T-cell (primary cell): ENCODE results near the gene RXRB. TPM values are rescaled to one million over a fixed set of nuclear protein-coding genes. Genes with fewer than 3 reads are reported as not detected.

ENCODE experiments used
- ATAC-seq, 4 experiments: fragments of 200-7000 bp in 3 of 4; fragments of 150-1000 bp in 1 of 4; cut with Tn5 transposase; replicated peaks in 1 of 4; 1 replicate in 3 of 4; 2 replicates in 1 of 4; pipeline ENCODE4 v1.10.0; 2021; ENCODE audit warnings: moderate library complexity in 3 of 4, mild to moderate bottlenecking in 2 of 4, moderate number of reproducible peaks in 1 of 4
- CTCF ChIA-PET, 2 donors: fragments of 300-600 bp; sonication (Branson Sonifier 250); formaldehyde crosslinking; loops; one replicate each; lab custom pipeline; 2022; ENCODE audit warnings: antibody characterized with exemption in 2 of 2; lab: Charles Lee
- POLR2A ChIA-PET, 2 donors: fragments of 300-600 bp; sonication (Branson Sonifier 250); formaldehyde crosslinking; loops; one replicate each; lab custom pipeline; 2022; ENCODE audit warnings: antibody characterized with exemption in 2 of 2; lab: Charles Lee
- DNase-seq, 35 experiments: peaks; one replicate each; pipeline versions ENCODE4 v3.0.0 to v3.0.0-alpha.2; 2013 to 2023
- H3K27ac ChIP-seq: one replicate; pipeline ENCODE4 v1.5.1; 2013; ENCODE audit warnings: low read length
- H3K27me3 ChIP-seq, 2 experiments: replicated peaks in 1 of 2; 1 replicate in 1 of 2; 2 replicates in 1 of 2; pipeline versions ENCODE4 v1.6.1 to v1.7.0; 2013; ENCODE audit warnings: low read length in 1 of 2, mixed read lengths in 1 of 2; ENCODE audit not compliant: control insufficient read depth in 2 of 2, insufficient read depth in 2 of 2; ENCODE audit errors: extremely low read depth in 1 of 2
- H3K36me3 ChIP-seq, 2 donors: 1 replicate in 1 of 2; 2 replicates in 1 of 2; pipeline versions ENCODE4 v1.6.1 to v1.7.0; 2013; ENCODE audit warnings: low read length in 1 of 2; ENCODE audit not compliant: control insufficient read depth in 2 of 2, insufficient read depth in 1 of 2; ENCODE audit errors: extremely low read depth in 1 of 2
- H3K4me1 ChIP-seq, 2 experiments: 1 replicate in 1 of 2; 2 replicates in 1 of 2; pipeline versions ENCODE4 v1.6.1 to v1.7.0; 2013; ENCODE audit warnings: low read length in 2 of 2, mixed read lengths in 1 of 2; ENCODE audit not compliant: insufficient read depth in 2 of 2, control insufficient read depth in 1 of 2; ENCODE audit errors: extremely low read depth in 1 of 2
- H3K4me3 ChIP-seq, 2 donors: 1 replicate in 1 of 2; 2 replicates in 1 of 2; pipeline versions ENCODE4 v1.5.1 to v1.7.0; 2013; ENCODE audit warnings: mild to moderate bottlenecking in 2 of 2, low read length in 1 of 2, moderate library complexity in 1 of 2; ENCODE audit not compliant: control insufficient read depth in 1 of 2; ENCODE audit errors: extremely low read depth in 1 of 2
- H3K9me3 ChIP-seq: 2 replicates; pipeline ENCODE4 v1.7.0; 2013
- H3K27ac Mint-ChIP-seq, 2 donors: one replicate each; pipeline ENCODE4 v1.8.0; 2020 to 2021; ENCODE audit warnings: mild to moderate bottlenecking in 2 of 2, mixed read lengths in 2 of 2
- H3K27me3 Mint-ChIP-seq, 2 donors: one replicate each; pipeline ENCODE4 v1.8.0; 2021 to 2022; ENCODE audit warnings: mixed read lengths in 2 of 2
- H3K36me3 Mint-ChIP-seq: one replicate; pipeline ENCODE4 v1.8.0; 2021; ENCODE audit warnings: mixed read lengths
- H3K4me1 Mint-ChIP-seq, 3 donors: one replicate each; pipeline ENCODE4 v1.8.0; 2020 to 2022; ENCODE audit warnings: mixed read lengths in 3 of 3, mild to moderate bottlenecking in 1 of 3
- H3K4me3 Mint-ChIP-seq, 3 donors: one replicate each; pipeline ENCODE4 v1.8.0; 2020 to 2022; ENCODE audit warnings: mild to moderate bottlenecking in 3 of 3, mixed read lengths in 3 of 3, moderate library complexity in 3 of 3
- H3K9me3 Mint-ChIP-seq, 3 donors: one replicate each; pipeline ENCODE4 v1.8.0; 2020 to 2022; ENCODE audit warnings: mixed read lengths in 3 of 3
- WGBS: methylation state at CpG from one replicate; pipeline ENCODE4 v1.1.5; 2013; ENCODE audit warnings: missing lambda C conversion rate; ENCODE audit not compliant: insufficient coverage; 5-methylcytosine and 5-hydroxymethylcytosine counted together
- total RNA-seq, 35 experiments: library from RNA in 6 of 35; stranded (reverse) in 6 of 35; fragments of 120-200 nt in 1 of 35; gene quantifications; one replicate each; pipeline versions ENCODE4 v1.2.1 to v1.2.4 and lab custom pipeline; 2013 to 2026

The RXRB gene
- total RNA-seq, 5 donors from 2014 or later (not counting 1 experiment from before 2014, with no cell fraction given), result 65.5 to 104 (median 96.4) TPM

DNA sequence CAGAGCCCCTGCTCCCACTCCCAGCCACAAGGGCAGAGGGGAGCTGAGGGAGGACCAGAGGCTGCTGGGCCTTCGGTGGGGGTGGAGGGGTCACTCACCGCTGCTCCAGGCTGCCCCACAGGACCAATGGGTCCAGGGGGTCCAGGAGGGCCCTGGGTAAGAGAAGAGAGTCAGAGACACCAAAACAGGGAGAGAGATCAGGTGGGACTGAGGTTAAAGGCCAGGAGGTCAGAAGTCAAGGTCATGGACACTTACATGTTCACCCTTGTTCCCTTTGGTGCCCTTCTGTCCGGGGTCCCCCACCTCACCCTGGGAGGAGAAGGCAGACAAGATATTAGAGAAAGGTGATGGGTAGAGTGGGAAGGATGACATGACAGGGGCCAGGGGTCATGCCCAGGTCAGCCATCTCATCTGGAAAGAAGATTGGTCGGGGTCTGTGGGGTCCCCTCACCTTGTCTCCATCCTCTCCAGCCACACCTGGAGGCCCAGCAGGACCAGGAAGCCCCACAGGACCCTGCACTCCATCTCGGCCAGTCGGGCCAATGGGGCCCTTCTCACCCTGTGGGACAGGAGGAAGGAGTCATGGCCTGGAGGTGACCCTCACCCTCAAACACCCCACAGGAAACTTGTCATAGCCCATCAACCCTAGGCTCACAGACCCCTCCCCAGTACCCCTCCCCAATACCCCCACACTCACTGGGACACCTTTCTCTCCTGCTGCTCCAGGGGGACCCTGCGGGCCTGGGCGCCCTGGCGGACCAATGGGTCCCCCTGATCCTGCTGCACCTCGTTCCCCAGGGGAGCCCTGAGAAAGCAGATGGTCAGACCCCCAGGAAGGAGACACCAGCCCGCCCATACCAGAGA, 29.2 kb downstream of the RXRB start:
- ATAC-seq (no peak), DNase-seq (no peak)
- Histone ChIP-seq H3K4me3 (no peak overlapping the region), H3K27me3 (peaks cover 0 to 57% of the 10 kb centered on the region in 2 experiments), H3K27ac (no peak overlapping the region), H3K4me1 (no peaks in the 10 kb centered on the region), H3K9me3 (no peaks in the 10 kb centered on the region), H3K36me3 (no peaks in the 10 kb centered on the region)
- CTCF ChIA-PET, result no interaction called here
- POLR2A ChIA-PET, result no interaction called here
- Mint-ChIP-seq H3K4me1 (peaks cover 0 to 3% (median 0%) of the 10 kb centered on the region in 3 donors), H3K36me3 (no peaks in the 10 kb centered on the region), H3K4me3 (no peak overlapping the region), H3K27ac (no peak overlapping the region), H3K27me3 (peaks cover 3 to 14% of the 10 kb centered on the region in 2 donors), H3K9me3 (no peaks in the 10 kb centered on the region)
- 85% methylated on average over 6 of the region's 11 CpGs for WGBS

- no peaks in the 10 kb centered on the region for H3K9me3 Mint-ChIP-seq
- H3K27ac Mint-ChIP-seq, result no peak overlapping the region
- Histone ChIP-seq H3K4me1 (no peaks in the 10 kb centered on the region), H3K36me3 (no peaks in the 10 kb centered on the region), H3K4me3 (no peak overlapping the region), H3K27ac (no peak overlapping the region), H3K27me3 (peaks cover 0 to 57% of the 10 kb centered on the region in 2 experiments), H3K9me3 (no peaks in the 10 kb centered on the region)
- ChIA-PET POLR2A (no interaction called here), CTCF (no interaction called here)
- ATAC-seq, result no peak
- H3K4me1 Mint-ChIP-seq, result peaks cover 0 to 3% (median 0%) of the 10 kb centered on the region in 3 donors
- 83% methylated on average over 7 of the region's 9 CpGs for WGBS
- H3K4me3 Mint-ChIP-seq, result no peak overlapping the region
- H3K36me3 Mint-ChIP-seq, result no peaks in the 10 kb centered on the region
- DNase-seq, result no peak
- H3K27me3 Mint-ChIP-seq, result peaks cover 0 to 6% of the 10 kb centered on the region in 2 donors
These were observed 30.1 kb downstream of the RXRB start for GRCh38 chr6:33170176-33171015.

DNA sequence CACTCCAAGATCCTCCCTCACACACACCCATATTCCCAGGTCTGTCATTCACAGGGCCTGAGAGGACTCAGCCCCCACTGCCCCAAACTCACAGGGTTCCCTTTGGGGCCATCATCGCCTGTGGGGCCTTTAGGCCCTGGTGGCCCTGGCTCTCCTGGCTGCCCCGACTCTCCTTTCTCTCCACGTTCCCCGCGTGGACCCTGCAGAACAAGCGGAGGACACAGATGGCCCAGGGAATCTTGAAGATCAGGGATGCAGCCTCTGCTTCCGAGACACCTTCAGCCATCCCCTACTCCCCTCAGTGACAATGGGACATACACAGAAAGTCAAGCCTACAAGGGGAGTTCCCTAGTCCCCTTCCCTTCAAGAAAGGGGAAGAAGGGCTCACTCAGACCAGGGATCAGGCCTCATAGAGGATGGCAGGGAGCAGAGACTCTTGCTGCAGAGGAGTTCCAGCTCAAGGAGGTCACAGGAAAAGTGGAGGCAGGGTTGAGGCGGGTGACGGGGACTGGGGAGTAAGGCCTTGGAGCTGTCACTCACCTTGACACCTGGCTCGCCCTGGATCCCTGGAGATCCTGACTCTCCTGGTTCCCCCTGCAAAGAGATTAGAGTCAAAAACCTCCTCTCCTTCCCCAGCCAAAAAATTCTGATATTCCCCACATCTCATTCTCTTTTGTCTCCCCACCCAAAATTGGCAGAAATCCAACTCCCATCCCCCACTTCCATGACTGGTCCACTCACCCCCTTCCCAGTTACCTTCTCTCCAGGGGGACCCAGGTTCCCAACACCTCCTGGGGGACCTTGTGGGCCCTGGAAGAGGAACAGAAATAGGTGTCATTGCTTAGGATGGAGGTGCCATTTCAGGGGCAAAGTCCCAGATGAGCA, 30.9 kb downstream of the RXRB start:
- ChIA-PET POLR2A (no interaction called here), CTCF (interaction anchor here in 1 of 2 donors (0.6 kb wide), 1 partner anchor 95 kb away, joined by 3 read pairs; no protein-coding TSS in a partner anchor)
- Histone ChIP-seq H3K27me3 (peaks cover 0 to 50% of the 10 kb centered on the region in 2 experiments), H3K9me3 (no peaks in the 10 kb centered on the region), H3K36me3 (no peaks in the 10 kb centered on the region), H3K4me1 (no peaks in the 10 kb centered on the region), H3K4me3 (no peak overlapping the region), H3K27ac (no peak overlapping the region)
- 92% methylated on average over 2 of the region's 10 CpGs for WGBS
- Mint-ChIP-seq H3K27me3 (no peaks in the 10 kb centered on the region), H3K27ac (no peak overlapping the region), H3K36me3 (no peaks in the 10 kb centered on the region), H3K4me3 (no peak overlapping the region), H3K4me1 (peaks cover 0 to 3% (median 0%) of the 10 kb centered on the region in 3 donors), H3K9me3 (no peaks in the 10 kb centered on the region)
- ATAC-seq, result no peak
- no peak for DNase-seq

DNA sequence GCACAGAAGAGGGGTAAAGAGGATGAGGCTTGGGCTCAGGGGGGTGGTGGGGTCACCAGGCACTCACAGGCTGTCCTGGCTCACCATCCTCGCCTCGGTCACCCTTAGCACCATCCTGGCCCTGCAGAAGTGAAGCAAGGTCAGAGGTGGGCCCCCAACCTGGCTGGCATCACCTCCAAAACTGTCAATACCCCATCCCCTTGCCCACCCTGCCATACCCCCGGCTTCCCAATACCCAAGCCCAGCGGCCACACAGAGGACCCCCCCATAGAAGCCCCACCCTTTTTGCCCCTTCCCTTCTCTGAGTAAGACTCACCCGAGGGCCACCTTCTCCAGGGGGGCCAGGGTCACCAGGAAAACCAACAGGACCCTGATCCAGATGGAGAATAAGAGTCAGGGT, 31.8 kb downstream of the RXRB start:
- Mint-ChIP-seq H3K9me3 (no peaks in the 10 kb centered on the region), H3K4me3 (no peak overlapping the region), H3K27ac (no peak overlapping the region), H3K27me3 (peaks cover 5 to 9% of the 10 kb centered on the region in 2 donors), H3K36me3 (no peaks in the 10 kb centered on the region), H3K4me1 (peaks cover 0 to 3% (median 0%) of the 10 kb centered on the region in 3 donors)
- Histone ChIP-seq H3K4me1 (no peaks in the 10 kb centered on the region), H3K9me3 (no peaks in the 10 kb centered on the region), H3K27me3 (peaks cover 0 to 50% of the 10 kb centered on the region in 2 experiments), H3K27ac (no peak overlapping the region), H3K4me3 (no peak overlapping the region), H3K36me3 (no peaks in the 10 kb centered on the region)
- ChIA-PET POLR2A (no interaction called here), CTCF (interaction anchor here in 1 of 2 donors (0.6 kb wide), 1 partner anchor 96 kb away, joined by 3 read pairs; no protein-coding TSS in a partner anchor)
- ATAC-seq, result no peak
- no peak for DNase-seq
- 67% methylated on average over 1 of the region's 5 CpGs for WGBS

GRCh38 chr6:33168284-33168601, 32.2 kb downstream of the RXRB start:
- Histone ChIP-seq H3K9me3 (no peaks in the 10 kb centered on the region), H3K36me3 (no peaks in the 10 kb centered on the region), H3K4me3 (no peak overlapping the region), H3K4me1 (no peaks in the 10 kb centered on the region), H3K27me3 (peaks cover 0 to 51% of the 10 kb centered on the region in 2 experiments), H3K27ac (no peak overlapping the region)
- ChIA-PET POLR2A (no interaction called here), CTCF (no interaction called here)
- no peak for DNase-seq
- H3K27me3 Mint-ChIP-seq, result peaks cover 5 to 10% of the 10 kb centered on the region in 2 donors
- WGBS, result 45% methylated on average over 3 of the region's 6 CpGs
- H3K4me3 Mint-ChIP-seq, result no peak overlapping the region
- no peak for ATAC-seq
- H3K27ac Mint-ChIP-seq, result no peak overlapping the region
- H3K9me3 Mint-ChIP-seq, result no peaks in the 10 kb centered on the region
- peaks cover 0 to 3% (median 0%) of the 10 kb centered on the region in 3 donors for H3K4me1 Mint-ChIP-seq
- H3K36me3 Mint-ChIP-seq, result no peaks in the 10 kb centered on the region
